ENCODE results near the gene MAP2K2.
A peak's percentile ranks its signal among the peaks of the same experiment; 100 is the strongest.

Gene MAP2K2

DNA sequence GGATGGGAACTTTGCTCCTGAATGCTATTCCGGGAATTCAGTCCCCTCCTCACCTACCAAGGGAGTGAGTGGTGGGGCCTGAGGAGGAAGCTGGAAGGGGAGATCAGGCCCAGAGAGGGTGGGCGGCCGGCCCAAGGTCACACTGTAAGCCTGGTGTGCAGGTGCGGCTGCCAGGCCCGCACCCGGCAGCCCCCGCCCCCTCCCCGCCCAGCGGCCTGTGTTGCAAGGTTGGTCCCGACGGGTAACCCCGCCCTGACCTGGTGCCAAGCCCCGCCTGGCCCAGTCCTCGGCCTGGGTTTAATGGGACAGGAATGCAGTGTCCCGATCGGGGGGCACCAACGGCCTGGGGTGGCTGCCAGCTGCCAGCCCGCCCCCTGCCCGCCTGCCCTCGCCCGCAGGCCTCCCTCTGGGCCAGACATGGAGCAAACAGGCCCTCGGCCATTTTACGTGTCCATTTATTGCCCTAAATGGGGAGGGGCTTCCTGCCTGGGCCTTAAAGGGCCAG, 62.7 kb downstream of the MAP2K2 start:
- no peaks in the 10 kb centered on the region for H3K9me3 ChIP-seq (ENCODE audit: control insufficient read depth, insufficient read depth, low read depth, low read length)
- no peak overlapping the region for H3K4me3 ChIP-seq (ENCODE audit: low read depth, low read length)
- no peak overlapping the region for H3K27ac ChIP-seq (ENCODE audit: extremely low read depth, low read depth, low read length)
- H3K4me1 ChIP-seq (ENCODE audit: control insufficient read depth, insufficient read depth, low read length) = 0 out of 2 replicates have a peak, but pooled peaks cover 4% of the 10 kb centered on the region
- ChIA-PET POLR2A (no interaction called here), CTCF (no interaction called here)
- peaks cover 0 to 21% of the 10 kb centered on the region in 2 experiments; a peak in 1 of 3 replicates for H3K36me3 ChIP-seq (ENCODE audit: control insufficient read depth in 2 of 2, insufficient read depth in 1 of 2, low read length in 2 of 2)
- TF ChIP-seq ZNF76 (tag by site-specific recombination; IDR thresholded peaks at IDR 0.05; ENCODE audit: borderline replicate concordance, low read depth) (no peak), ZNF747 (tag by site-specific recombination; IDR thresholded peaks at IDR 0.05) (no peak), HOXC10 (CRISPR knock-in tag; IDR thresholded peaks at IDR 0.05) (no peak), ZNF654 (tag by site-specific recombination; IDR thresholded peaks at IDR 0.05; ENCODE audit: low read depth) (no peak), PRDM4 (tag by site-specific recombination; IDR thresholded peaks at IDR 0.05) (no peak), ZNF664 (tag by site-specific recombination; IDR thresholded peaks at IDR 0.05) (no peak), ZNF184 (tag by site-specific recombination; IDR thresholded peaks at IDR 0.05) (no peak), ZNF341 (tag by site-specific recombination; IDR thresholded peaks at IDR 0.05; ENCODE audit: low read depth) (peak; percentile 67; the same call in 1 of the 2 replicates), GFI1B (tag by site-specific recombination; IDR thresholded peaks at IDR 0.05) (no peak), YY1 (tag by site-specific recombination; IDR thresholded peaks at IDR 0.05) (no peak), ZNF140 (tag by site-specific recombination; IDR thresholded peaks at IDR 0.05) (no peak), ZNF169 (tag by site-specific recombination; IDR thresholded peaks at IDR 0.05) (no peak), ATF2 (tag by site-specific recombination; IDR thresholded peaks at IDR 0.05; ENCODE audit: low read depth) (no peak), ZNF2 (tag by site-specific recombination; IDR thresholded peaks at IDR 0.05) (no peak), SP2 (tag by site-specific recombination; IDR thresholded peaks at IDR 0.05) (peak; percentile 71), ZNF433 (tag by site-specific recombination; IDR thresholded peaks at IDR 0.05; ENCODE audit: low read depth) (no peak), REST (tag by site-specific recombination; IDR thresholded peaks at IDR 0.05) (no peak), ZNF311 (tag by site-specific recombination; IDR thresholded peaks at IDR 0.05; ENCODE audit: borderline replicate concordance) (no peak), ZNF157 (tag by site-specific recombination; IDR thresholded peaks at IDR 0.05) (no peak), KLF9 (tag by site-specific recombination; IDR thresholded peaks at IDR 0.05; ENCODE audit: low read depth) (no peak), ZNF292 (tag by site-specific recombination; IDR thresholded peaks at IDR 0.05; ENCODE audit: borderline replicate concordance, low read depth) (no peak)
- TF ChIP-seq, protein P1, sequence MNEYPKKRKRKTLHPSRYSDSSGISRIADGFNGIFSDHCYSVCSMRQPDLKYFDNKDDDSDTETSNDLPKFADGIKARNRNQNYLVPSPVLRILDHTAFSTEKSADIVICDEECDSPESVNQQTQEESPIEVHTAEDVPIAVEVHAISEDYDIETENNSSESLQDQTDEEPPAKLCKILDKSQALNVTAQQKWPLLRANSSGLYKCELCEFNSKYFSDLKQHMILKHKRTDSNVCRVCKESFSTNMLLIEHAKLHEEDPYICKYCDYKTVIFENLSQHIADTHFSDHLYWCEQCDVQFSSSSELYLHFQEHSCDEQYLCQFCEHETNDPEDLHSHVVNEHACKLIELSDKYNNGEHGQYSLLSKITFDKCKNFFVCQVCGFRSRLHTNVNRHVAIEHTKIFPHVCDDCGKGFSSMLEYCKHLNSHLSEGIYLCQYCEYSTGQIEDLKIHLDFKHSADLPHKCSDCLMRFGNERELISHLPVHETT (tag by site-specific recombination; IDR thresholded peaks at IDR 0.05) = no peak
- TF ChIP-seq, protein P2, sequence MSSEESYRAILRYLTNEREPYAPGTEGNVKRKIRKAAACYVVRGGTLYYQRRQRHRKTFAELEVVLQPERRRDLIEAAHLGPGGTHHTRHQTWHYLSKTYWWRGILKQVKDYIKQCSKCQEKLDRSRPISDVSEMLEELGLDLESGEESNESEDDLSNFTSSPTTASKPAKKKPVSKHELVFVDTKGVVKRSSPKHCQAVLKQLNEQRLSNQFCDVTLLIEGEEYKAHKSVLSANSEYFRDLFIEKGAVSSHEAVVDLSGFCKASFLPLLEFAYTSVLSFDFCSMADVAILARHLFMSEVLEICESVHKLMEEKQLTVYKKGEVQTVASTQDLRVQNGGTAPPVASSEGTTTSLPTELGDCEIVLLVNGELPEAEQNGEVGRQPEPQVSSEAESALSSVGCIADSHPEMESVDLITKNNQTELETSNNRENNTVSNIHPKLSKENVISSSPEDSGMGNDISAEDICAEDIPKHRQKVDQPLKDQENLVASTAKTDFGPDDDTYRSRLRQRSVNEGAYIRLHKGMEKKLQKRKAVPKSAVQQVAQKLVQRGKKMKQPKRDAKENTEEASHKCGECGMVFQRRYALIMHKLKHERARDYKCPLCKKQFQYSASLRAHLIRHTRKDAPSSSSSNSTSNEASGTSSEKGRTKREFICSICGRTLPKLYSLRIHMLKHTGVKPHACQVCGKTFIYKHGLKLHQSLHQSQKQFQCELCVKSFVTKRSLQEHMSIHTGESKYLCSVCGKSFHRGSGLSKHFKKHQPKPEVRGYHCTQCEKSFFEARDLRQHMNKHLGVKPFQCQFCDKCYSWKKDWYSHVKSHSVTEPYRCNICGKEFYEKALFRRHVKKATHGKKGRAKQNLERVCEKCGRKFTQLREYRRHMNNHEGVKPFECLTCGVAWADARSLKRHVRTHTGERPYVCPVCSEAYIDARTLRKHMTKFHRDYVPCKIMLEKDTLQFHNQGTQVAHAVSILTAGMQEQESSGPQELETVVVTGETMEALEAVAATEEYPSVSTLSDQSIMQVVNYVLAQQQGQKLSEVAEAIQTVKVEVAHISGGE (tag by site-specific recombination; conservative IDR thresholded peaks at IDR 0.05; ENCODE audit: low read depth) = no peak

Measured in HEK293 (cell line).